Putamen (tissue), 1 donor: ENCODE measurements around the gene HTR3A.
"Not testable (repeated sequence)": the region's sequence is repeated elsewhere in the genome, so short reads cannot be mapped to it uniquely, and the experiment has no call there.

ENCODE experiments used
- DNase-seq: peaks from one replicate; pipeline ENCODE4 v3.0.0-alpha.2; 2016; ENCODE audit warnings: low spot score

HTR3A gene

DNA sequence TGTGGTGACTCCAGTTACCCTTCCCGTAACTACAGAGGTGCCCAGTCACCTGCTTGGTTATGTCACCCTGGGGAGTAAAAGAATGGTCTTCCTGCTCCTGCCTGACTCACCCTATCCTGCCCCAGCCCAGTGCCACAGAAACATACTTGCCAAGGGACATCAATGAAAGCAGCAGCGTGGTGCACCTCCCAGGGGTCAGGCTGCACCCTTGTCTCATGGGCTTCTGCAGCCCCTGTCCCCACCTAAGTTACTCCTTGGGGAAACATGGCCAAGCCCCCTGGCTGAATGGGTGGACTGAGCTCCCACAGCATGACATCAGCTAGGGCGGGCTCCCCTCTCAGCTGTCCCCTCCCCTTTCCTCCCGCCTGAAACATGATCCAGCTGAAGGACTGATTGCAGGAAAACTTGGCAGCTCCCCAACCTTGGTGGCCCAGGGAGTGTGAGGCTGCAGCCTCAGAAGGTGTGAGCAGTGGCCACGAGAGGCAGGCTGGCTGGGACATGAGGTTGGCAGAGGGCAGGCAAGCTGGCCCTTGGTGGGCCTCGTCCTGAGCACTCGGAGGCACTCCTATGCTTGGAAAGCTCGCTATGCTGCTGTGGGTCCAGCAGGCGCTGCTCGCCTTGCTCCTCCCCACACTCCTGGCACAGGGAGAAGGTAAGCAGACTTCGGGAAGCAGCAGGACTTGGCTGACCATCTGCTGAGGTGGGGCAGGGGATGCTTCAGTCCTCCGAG lies at the start of gene HTR3A:
HTR3A (plus strand) TSS at position 368 of the 730 bp plus-strand sequence; CDS start at position 586, 218 bp downstream.
- DNase-seq, result no peak

GRCh38 chr11:113926273-113927197 lies 48.4 kb upstream of the HTR3A start:
- no peak for DNase-seq

DNA sequence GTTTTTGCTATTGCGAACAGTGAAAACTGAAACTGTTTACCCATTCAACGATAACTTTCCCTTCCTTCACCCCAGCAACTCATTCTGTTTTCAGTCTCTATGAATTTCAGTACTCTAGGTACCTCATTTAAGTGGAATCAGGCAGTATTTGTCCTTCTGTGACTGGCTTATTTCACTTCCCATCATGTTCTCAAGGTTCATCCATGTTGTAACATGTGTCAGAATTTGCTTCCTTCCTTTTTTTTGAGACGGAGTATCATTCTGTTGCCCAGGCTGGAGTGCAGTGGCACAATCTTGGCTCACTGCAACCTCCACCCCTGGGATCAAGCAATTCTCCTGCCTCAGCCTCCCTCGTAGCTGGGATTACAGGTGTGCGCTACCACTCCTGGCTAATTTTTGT lies 46.6 kb upstream of the HTR3A start:
- no peak for DNase-seq

DNA sequence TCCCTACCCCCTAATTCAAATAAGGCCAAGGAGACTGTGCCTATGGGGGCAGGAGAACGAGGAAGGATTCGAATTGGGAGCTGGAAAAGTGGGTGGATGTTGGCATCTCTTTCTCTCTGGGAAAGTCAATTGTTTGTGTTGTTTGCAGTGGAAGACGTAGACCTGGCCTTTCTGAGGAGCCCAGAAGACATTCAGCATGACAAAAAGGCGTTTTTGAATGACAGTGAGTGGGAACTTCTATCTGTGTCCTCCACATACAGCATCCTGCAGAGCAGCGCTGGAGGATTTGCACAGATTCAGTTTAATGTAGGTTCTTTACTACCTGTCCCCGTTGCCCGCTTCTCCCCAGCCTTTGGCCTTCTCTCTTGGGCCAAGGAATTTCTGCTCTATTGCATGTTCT lies 42.1 kb upstream of the HTR3A start:
- DNase-seq, result peak; percentile 15

DNA sequence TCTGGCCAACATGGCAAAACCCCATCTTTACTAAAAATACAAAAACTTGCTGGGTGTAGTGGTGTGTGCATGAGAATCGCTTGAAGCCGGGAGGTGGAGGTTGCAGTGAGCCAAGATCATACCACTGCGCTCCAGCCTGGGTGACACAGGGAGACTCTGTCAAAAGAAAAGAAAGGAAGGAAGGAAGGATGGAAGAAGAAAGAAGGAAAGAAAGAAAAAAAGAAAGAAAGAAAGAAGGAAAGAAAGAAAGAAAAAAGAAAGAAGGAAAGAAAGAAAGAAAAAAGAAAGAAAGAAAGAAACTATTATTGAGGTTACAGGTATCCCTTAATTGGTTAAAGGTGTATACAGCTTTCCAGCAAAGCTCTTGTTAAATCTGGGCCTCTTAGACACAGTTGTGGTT lies 40.7 kb upstream of the HTR3A start:
- DNase-seq, result not testable (repeated sequence)

DNA sequence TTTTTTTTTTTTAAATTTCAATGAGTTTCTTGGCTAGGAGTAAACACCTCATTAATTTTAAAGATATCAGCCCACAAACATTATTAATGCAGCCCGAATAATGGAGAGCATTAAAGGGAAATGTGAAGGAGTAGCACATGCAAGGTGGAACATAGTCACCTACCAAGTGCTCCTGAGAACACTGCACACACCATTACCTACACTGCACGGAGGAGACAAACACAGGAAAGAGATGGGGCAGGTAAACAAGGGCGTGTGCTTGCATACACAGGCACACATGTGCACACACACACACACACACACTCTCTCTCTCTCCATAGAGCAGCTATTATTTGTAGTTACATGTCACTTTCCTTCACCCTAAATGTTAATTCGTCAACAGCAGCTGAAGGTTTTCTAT lies 40.1 kb upstream of the HTR3A start:
- DNase-seq, result no peak

DNA sequence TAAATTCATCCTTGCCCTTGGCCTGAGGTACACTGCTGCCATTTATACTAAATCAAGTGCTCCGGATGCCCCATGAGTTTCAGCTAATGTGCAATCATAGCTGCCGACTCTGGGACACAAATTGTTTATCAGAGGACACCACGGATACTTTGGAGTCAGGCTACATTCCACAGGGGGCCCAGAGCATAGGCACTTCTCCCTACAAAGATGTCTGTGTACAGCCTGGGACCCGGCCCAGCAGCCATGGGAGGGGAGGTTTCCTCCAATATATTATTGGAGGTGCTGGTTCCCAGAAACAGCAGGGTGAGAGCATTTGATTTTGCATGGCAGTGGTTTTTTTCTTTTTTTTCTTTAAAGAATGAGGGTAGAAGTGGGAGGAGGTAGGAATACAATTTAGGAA lies 39.0 kb upstream of the HTR3A start:
- DNase-seq, result no peak

DNA sequence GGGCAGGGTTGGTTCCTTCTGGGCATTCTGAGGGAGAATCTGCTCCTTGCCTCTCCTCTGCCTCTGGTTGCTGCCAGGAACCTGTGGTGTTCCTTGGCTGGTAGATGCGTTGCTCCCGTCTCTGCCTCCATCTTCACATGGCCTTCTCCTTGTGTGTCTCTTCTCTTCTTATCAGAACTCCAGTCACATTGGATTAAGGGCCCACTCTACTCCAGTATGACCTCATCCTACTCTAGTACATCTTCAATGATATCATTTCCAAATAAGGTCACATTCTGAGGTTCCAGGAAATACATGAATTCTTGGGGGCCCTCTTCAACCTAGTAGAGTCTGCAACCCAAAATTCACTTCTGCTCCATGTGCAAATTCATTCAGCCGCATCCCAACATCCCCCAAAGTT lies 37.0 kb upstream of the HTR3A start:
- DNase-seq, result no peak

GRCh38 chr11:113942256-113942655 lies 32.7 kb upstream of the HTR3A start:
- DNase-seq, result no peak

DNA sequence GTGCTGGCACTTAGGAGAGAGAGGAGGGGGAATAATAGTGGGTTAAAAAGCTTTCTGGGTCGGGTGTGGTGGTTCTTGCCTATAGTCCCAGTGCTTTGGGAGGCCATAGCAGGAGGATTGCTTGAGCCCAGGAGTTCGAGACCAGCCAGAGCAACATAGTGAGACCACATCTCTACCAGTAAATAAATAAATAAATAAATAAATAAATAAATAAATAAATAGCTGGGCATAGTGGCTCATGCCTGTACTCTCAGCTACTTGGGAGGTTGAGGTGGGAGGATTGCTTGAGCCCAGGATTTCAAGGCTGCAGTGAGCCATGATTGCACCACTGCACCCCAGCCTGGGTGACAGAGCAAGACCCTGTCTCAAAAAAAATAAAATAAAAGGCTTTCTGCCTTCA lies 28.7 kb upstream of the HTR3A start:
- DNase-seq, result not testable (repeated sequence)

DNA sequence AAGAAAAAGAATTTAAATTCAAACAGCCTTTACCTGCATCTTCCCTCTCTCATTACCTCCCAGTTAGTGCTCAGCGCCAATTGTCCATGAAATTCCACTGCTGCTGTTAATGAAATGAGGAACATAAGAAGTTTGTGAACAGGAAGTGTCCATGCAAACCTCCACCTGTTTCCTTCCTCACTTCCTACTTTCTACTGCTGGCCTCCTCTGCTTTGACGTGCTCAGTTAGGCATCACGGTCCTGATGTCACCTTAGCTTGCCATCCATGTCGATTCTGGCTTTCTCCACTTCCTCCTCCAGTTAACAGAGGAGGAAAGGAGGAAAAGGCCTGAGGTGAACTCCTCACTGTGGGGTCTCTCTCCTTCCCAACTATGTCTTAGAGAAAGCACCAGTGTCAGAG lies 26.9 kb upstream of the HTR3A start:
- no peak for DNase-seq

DNA sequence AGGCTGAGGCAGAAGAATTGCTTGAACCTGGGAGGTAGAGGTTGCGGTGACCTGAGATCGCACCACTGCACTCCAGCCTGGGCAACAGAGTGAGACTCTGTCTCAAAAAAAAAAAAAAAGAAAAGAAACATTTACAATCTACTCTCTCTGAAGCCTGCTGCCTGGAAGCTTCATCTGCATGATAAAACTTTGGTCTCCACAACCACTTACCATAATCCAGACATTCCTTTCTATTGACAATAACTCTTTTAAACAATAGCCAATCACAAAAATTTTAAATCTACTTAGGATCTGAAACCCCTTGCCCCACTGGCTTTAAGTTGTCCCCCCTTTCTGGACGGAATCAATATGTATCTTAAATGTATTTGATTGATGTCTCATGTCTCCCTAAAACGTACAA lies 25.0 kb upstream of the HTR3A start:
- DNase-seq, result no peak

- DNase-seq, result no peak
Measured at GRCh38 chr11:113951537-113951936, 23.4 kb upstream of the HTR3A start.

- DNase-seq, result no peak
Measured at GRCh38 chr11:113952070-113952469, 22.8 kb upstream of the HTR3A start.

- no peak for DNase-seq
Measured at GRCh38 chr11:113952588-113952987, 22.3 kb upstream of the HTR3A start.

DNA sequence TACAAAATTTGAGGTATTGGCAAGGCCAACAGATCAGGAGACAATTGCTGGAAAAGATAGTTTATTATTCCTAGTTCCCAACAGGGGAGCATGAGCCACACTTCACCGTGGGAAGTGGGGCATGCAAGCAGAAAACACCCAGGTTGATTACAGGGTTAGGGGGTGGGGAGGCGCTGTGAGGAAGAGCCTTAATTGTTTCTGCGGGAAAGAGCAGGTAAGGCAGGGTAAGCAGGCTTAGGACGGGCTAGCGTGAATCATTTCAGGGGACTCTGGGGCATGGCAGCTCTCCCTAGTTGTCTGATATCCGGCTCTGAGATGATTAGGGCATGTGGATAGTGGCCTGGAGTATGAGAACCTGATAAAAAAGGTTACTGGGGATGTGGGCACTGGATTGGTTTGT lies 20.7 kb upstream of the HTR3A start:
- DNase-seq, result no peak

DNA sequence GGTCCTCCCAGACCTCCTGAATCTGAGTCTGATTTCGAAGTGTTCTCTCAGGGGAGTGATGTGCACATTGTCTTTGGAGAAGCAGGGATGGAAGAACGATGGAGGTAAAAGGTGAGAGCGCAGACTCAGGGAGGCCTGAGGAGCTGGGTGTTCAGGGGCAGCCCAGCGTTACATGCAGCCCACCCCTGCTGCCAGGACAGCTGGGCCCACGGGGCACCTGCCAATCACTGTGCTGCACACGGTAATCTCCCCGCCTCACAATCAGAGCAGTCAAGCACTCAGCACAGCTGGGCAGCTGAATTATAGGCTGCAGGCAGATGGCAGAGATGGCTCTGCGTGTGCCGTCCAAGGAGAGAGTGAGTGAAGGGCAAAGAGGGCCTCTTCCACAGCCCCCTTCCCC lies 17.9 kb upstream of the HTR3A start:
- no peak for DNase-seq

GRCh38 chr11:113960702-113961330 lies 14.1 kb upstream of the HTR3A start:
- DNase-seq, result no peak

- no peak for DNase-seq
Measured at GRCh38 chr11:113967361-113967760, 7.5 kb upstream of the HTR3A start.

- no peak for DNase-seq
Measured at GRCh38 chr11:113971506-113972195, 3.3 kb upstream of the HTR3A start.

DNA sequence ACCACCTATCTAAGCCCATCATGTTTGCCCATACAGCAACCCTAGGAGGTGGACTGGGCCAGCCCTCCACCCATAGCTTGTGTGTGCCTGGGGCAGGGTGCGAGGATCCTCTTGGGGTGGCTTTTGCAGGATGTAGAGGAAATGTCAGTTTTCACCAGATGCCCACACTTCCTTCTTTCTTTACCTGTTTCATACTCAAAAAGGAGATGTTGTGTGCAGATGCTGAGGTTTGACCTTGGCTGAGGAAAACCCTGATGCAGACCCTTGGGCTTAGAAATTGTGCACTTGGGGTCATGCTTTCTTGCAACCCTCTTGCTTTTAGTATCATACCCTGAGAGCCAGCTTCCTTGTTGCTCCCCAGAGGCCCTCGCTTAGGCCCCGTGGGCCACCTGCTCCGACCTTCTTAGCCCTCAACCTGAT lies 2.2 kb downstream of the HTR3A start:
- no peak for DNase-seq

DNA sequence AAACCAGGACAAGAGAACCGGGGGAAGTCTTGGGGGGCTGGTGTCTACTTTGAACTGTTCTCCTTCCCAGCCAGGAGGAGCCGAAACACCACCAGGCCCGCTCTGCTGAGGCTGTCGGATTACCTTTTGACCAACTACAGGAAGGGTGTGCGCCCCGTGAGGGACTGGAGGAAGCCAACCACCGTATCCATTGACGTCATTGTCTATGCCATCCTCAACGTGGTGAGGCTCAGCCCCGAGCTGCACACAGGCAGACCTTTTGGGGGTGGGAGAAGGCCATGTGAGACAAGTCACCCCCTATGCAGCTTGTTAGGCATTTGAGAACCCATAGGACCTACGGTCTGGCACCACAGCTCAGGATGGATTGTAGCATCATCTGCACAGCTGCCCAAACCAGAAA lies 2.8 kb downstream of the HTR3A start:
- no peak for DNase-seq
